Lower leg skin (tissue), 4 donors: ENCODE results near the gene HOXB9. TPM values are rescaled to one million over a fixed set of nuclear protein-coding genes. Genes with fewer than 3 reads are reported as not detected.

Experiments used
- DNase-seq, 2 donors: peaks; one replicate each; pipeline ENCODE4 v3.0.0-alpha.2; 2019; ENCODE audit warnings: low spot score in 2 of 2
- H3K4me3 ChIP-seq: fragments of 200-600 bp; sonication (generic); 2 replicates; pipeline ENCODE4 v1.5.1; 2017; ENCODE audit warnings: mild to moderate bottlenecking, low read depth; ENCODE audit not compliant: poor library complexity, severe bottlenecking
- CTCF ChIP-seq, 3 donors: fragments of 450-650 bp; IDR thresholded peaks; one replicate each; pipeline ENCODE4 v1.5.1; 2016; ENCODE audit warnings: antibody characterized with exemption in 3 of 3, mild to moderate bottlenecking in 3 of 3, moderate library complexity in 2 of 3
- POLR2A ChIP-seq, 2 donors: fragments of 450-650 bp; IDR thresholded peaks; one replicate each; pipeline ENCODE4 v1.6.1; 2016 to 2017; ENCODE audit warnings: antibody characterized with exemption in 2 of 2, mild to moderate bottlenecking in 1 of 2, moderate library complexity in 1 of 2
- WGBS, 2 donors: methylation state at CpG; one replicate each; pipeline ENCODE4 v1.1.5; 2018; 5-methylcytosine and 5-hydroxymethylcytosine counted together
- intact Hi-C: fragments of 100-400 bp; cut with DNase I; formaldehyde crosslinking; loops from one replicate; pipeline ENCODE4 v1.15.0; 2023; ENCODE audit warnings: low total_unique reads
- total RNA-seq, 4 donors: library from RNA; depleted of rRNA; stranded (reverse); fragments of >200 nt; gene quantifications; one replicate each; pipeline ENCODE4 v1.1.0, GENCODE V29; 2016

The HOXB9 gene
- total RNA-seq, 4 donors from 2014 or later: 0.07 to 0.29 TPM; not detected in 2

- intact Hi-C loops: no loop called here
- TF ChIP-seq POLR2A (IDR thresholded peaks at IDR 0.05) (no peak), CTCF (IDR thresholded peaks at IDR 0.05) (no peak)
- DNase-seq: no peak
- H3K4me3 ChIP-seq: no peak overlapping the region
- 23% methylated on average over 13 to 16 of the region's 16 CpGs for WGBS, 2 donors
Measured at GRCh38 chr17:48597528-48597777, 28.7 kb downstream of the HOXB9 start.

DNA sequence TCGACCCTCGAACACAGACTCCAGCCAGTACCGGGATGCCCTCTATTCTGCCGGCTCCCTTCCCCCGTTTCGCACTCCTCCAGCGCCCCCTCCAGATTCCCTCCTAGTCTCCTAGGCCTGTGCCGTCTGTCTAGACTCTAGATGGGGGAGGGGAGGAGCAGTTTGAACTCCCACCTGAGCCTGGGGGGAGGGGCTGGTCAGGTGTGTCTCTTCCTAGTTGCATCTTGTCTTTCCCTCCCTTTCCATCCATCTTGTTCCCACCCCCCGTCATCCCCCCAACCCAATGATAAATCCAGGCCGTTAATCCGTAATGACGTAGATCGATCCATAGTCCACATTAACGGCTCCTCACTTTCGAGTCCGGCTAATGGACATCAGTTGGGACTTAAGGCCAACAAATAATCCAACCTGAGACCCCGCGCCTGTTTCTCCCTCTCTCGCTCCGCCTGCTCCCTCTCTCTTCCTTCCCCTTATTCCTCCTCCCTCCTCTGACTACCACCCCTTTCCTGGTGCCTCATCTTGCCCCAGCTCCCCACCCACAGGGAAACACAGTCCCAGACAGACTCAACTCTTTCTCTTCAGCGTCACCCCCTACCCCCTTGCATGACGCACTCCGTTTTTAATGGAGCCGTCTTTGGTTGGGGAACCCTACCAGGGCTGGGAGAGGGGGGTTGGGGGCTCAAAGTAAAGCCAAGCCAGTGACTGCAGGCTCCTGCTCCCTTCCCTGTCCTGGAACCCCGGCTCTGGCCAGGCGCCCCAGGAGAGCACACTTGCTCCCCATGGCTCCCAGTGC, 29.2 kb downstream of the HOXB9 start:
- no peak for DNase-seq
- no peak overlapping the region for H3K4me3 ChIP-seq
- TF ChIP-seq POLR2A (IDR thresholded peaks at IDR 0.05): no peak
- no peak for TF ChIP-seq CTCF (IDR thresholded peaks at IDR 0.05)
- 46 to 47% methylated on average over 26 of the region's 26 CpGs for WGBS, 2 donors
- intact Hi-C loops: no loop called here

DNA sequence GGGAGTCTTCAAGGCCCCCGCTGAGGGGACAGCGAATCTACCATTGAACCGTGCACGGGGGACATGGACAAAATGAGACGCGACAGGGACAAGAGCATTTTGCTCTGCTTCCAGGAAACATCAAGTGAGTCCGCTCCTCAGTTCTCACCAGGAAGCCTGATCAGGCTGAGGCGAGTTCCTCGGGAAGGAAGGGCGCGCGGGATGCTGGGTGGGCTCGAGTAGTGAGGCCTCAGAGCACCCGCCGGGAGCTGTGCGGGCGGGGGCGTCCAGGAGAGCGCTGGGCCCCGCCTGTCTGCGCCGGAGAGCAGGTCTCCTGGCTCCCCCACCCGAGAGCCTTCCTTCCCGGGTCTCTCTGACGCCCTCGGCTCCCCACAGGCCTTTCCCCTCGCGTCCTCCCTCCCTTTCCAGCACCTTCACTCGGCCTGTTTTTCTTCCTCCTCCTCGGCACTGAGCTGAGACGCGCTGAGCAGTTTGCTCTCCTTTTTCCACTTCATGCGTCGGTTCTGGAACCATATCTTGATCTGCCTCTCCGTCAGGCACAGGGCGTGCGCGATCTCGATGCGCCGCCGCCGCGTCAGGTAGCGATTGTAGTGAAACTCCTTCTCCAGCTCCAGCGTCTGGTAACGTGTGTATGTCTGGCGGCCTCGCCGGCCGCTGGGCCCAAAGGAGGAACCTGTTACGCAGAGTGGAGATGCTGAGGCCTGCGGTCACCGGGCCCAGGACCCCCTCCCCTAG, 30.0 kb downstream of the HOXB9 start:
- 74 to 76% methylated on average over 49 to 54 of the region's 54 CpGs for WGBS, 2 donors
- no peak for DNase-seq

DNA sequence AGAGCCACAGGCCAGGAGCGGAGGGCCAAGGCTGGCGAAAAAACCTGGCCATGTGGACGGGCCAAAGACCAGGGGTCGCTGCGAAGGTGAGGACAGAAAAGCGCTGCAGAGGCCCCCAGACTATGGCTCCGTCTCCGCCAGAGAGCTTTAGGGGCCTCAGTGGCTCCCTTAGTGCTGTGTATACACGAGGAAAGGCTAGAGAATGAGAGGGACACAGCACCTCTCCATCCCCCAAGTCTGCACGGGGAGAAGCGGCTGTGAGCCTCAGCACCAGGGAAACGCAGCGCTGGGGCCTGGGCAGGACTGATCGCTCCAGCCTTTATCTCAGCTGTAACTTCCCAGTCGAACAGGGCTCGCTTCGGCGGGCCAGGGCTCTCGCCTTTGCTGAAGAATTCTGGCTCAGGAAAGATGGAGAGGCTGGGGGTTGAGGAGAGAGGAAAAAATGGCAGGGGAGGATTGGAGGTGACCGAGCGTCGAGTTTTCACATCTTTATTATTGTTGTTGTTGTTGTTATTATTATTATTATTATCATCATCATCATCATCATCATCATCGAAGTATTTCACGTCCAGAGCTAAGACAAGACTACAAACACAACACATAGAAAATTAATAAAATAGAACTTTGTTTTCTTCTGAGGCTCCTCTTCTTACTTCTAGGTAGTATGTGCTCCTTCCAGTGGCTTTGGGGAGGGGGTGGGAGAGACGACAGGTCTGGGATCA, 30.7 kb downstream of the HOXB9 start:
- no peak overlapping the region for H3K4me3 ChIP-seq
- intact Hi-C loops: no loop called here
- 90 to 91% methylated on average over 25 of the region's 25 CpGs for WGBS, 2 donors
- TF ChIP-seq POLR2A (IDR thresholded peaks at IDR 0.05) (no peak), CTCF (IDR thresholded peaks at IDR 0.05) (no peak)
- DNase-seq: no peak

More for the DNA sequence above, 30.0 kb downstream of the HOXB9 start:
- no peak overlapping the region for H3K4me3 ChIP-seq
- intact Hi-C loops: no loop called here
- TF ChIP-seq CTCF (IDR thresholded peaks at IDR 0.05) (no peak), POLR2A (IDR thresholded peaks at IDR 0.05) (no peak)

GRCh38 chr17:48594538-48595277, 31.4 kb downstream of the HOXB9 start:
- no peak for TF ChIP-seq CTCF (IDR thresholded peaks at IDR 0.05)
- TF ChIP-seq POLR2A (IDR thresholded peaks at IDR 0.05): no peak
- WGBS, 2 donors: 82 to 83% methylated on average over 25 of the region's 25 CpGs
- intact Hi-C loops: loop anchor here (5.0 kb wide), 2 partner anchors 102 to 257 kb away; no protein-coding TSS in a partner anchor

More at GRCh38 chr17:48594538-48595277, 31.4 kb downstream of the HOXB9 start:
- no peak overlapping the region for H3K4me3 ChIP-seq
- DNase-seq: no peak
